C4-2B (cell line): ENCODE results near the gene AGBL4.

Experiments used
- H3K27ac ChIP-seq: fragments of 450-650 bp; 2 replicates; pipeline ENCODE4 v1.5.1; 2017
- ZFX ChIP-seq: fragments of 450-650 bp; IDR thresholded peaks from 2 replicates; pipeline ENCODE4 v1.6.1; 2017
- TF ChIP-seq, protein P1 (sequence below): fragments of 450-650 bp; conservative IDR thresholded peaks from 2 replicates; pipeline ENCODE4 v1.5.1; 2017; ENCODE audit warnings: mild to moderate bottlenecking

AGBL4 gene

DNA sequence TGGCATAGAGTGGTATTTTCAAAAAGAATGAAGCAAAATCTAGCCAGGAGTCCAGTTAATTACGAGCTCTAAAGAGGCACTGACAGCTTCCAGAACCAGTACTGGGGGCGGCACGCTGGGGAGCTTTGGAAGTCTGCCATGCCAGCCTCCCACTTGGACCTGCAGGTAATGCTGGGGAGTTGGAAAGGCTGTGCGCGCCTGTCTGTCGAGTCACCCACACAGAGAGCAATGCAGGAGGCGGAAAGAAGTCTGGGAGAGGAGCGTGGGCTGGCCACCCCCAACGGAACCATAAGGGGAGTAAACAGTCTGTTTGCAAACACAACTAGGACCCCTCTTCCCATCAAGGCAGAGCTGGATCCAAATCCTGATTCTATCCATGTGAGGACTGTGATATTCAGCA, 1331.5 kb downstream of the AGBL4 start:
- H3K27ac ChIP-seq = no peak overlapping the region
- no peak for TF ChIP-seq ZFX
- TF ChIP-seq, protein P1, sequence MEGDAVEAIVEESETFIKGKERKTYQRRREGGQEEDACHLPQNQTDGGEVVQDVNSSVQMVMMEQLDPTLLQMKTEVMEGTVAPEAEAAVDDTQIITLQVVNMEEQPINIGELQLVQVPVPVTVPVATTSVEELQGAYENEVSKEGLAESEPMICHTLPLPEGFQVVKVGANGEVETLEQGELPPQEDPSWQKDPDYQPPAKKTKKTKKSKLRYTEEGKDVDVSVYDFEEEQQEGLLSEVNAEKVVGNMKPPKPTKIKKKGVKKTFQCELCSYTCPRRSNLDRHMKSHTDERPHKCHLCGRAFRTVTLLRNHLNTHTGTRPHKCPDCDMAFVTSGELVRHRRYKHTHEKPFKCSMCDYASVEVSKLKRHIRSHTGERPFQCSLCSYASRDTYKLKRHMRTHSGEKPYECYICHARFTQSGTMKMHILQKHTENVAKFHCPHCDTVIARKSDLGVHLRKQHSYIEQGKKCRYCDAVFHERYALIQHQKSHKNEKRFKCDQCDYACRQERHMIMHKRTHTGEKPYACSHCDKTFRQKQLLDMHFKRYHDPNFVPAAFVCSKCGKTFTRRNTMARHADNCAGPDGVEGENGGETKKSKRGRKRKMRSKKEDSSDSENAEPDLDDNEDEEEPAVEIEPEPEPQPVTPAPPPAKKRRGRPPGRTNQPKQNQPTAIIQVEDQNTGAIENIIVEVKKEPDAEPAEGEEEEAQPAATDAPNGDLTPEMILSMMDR = no peak

DNA sequence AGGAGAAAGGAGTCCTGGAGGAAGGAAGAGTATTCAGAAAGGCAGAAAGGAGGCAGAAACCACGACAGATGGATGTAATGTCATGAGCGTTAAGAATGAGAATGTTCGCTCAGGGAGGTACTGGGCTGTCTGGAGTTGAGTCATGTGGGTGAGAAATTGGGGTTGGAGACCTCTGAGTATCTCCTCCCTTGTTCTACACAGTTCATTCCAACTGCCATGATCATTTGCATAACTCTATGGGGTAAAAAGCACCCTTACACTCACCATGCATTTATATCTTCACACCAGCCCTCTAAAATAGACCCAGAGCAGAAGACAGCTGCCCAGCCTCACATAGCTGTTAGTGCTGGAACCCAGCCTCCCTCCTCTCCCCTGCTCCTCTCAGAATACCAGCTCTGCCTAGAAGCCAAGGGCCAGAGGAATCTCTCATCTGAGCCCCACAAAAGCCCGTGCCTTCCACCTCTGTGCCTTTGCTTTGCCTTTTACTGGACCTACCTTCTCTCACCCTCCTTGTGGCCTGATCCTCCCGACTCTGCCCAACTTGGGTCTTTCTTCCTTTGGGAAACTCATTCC, 1332.2 kb downstream of the AGBL4 start:
- TF ChIP-seq, protein P1 = no peak
- TF ChIP-seq ZFX = no peak
- no peak overlapping the region for H3K27ac ChIP-seq

DNA sequence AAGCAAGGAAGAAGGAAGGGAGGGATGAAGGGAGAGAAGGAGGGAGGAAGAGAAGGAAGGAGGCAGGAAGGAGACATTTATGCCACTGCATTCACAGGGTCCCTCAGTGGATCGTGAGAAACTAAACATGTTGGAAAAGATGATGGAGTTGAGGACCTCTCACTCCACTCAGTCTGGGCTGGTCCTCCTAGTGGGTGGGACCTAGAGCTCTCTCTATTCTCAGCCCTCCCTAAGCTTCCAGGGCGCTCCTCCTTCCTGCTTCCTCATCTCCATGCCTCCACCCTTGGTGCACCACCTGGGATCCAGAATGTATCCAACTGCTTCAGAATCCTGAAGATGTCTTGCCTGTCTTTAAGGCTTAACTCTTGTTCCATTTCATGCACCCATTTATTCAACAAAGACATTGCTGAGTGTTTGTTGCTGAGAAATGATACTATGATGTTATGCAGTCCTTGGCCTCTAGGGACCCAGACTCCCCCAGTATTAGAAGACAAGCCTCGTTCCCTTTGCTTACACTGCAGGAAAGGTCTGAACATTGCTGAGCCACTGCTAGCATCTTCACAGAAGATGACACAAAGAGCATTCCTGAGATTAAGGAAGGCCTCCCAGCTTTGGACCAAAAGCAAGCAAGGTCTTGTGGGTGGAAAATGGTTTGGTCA, 1335.5 kb downstream of the AGBL4 start:
- no peak overlapping the region for H3K27ac ChIP-seq
- TF ChIP-seq, protein P1 = peak; percentile 52
- no peak for TF ChIP-seq ZFX

DNA sequence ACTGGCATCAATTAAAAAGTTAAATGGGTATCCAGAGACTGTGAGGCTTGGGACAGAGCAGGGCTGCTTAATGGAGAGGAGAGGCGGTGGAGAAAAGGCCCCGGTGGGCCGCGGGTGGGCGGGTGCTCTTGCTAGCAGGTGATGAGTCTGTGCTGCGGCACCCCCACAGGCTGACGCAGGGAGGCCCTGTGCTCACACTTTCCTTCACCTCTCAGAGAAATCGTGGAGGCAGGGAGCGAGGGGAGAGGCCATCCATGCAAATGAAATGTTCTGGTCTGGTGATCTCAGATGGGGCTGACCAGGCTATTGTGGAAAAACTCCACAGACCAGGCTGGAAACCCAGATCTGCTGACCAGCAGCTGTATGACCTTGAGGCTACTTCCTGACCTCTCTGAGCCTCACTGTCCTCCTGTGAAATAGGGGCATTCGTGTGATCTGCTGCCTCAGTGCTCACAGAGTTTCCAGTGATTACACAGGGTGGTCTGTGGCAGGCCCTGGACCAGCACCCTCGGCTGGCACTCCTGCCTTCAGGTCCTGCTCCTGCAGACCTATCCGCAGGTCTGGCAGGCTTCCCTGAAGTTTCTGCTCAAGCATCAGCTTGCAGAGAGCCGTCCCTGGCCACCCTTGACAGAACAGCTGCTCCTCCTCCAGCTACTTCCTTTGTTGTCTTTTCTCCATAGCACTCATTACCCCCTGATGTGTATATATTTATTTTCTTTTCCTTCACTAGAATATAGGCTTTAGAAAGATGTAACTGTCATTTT, 1336.3 kb downstream of the AGBL4 start:
- no peak for TF ChIP-seq ZFX
- TF ChIP-seq, protein P1 = no peak
- H3K27ac ChIP-seq = no peak overlapping the region

DNA sequence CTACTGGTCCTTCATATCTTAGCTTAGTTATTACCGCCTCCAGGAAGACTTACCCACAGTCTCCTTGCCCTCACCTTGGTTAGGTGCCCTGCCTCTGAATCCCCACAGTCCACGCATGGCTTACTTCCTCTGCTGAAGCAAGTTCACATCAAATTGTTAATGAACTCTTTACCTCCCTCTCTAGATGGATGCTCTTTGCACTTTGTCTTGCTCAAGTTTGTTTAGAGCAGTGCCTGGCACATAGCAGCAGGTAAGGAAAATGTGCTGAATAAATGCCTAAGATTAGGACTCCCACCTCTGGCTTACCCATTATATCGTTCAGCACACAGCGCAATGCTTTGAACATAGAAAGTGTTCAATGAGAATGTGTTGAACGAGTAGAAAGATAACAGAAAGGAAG, 1337.6 kb downstream of the AGBL4 start:
- TF ChIP-seq, protein P1 = no peak
- no peak for TF ChIP-seq ZFX
- no peak overlapping the region for H3K27ac ChIP-seq

DNA sequence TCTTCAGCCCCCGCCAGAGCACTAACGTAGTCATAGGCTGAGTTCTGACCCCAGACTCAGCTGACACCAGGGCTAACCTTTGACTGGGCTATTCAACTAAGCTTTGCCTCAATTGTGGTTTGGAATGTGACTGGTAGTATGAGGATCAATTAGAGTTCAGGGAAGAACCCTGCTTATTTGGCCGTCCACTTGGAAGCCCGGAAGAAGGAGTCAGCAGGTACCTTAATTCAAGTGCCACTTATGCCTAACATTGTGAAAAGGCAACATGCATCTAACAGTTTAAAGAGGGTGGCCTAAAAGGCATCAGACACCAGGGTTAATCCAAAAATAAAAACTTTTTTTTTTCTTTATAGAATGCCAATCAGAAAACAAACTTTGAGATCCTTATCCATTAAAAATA, 1339.4 kb downstream of the AGBL4 start:
- TF ChIP-seq ZFX = no peak
- TF ChIP-seq, protein P1 = no peak
- no peak overlapping the region for H3K27ac ChIP-seq

DNA sequence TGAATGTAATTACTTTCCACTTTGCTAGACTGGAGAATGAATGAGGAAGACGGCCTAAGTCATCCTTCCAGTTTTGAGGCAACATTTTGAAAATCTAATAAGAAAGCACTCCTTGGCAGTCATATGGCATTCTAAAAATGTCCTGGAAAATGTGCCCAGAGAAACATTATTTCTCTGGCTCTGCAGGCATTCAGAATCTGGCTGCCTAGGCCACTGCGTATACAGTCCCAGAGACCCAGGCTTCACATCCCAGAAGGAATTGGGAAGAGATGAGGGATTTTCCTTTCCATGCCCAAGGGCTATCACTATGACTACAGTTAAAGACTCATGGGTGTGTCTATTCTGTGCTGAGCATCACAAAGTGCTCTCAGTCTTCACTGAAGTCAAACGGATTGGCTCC, 1339.9 kb downstream of the AGBL4 start:
- no peak overlapping the region for H3K27ac ChIP-seq
- TF ChIP-seq ZFX = no peak
- TF ChIP-seq, protein P1 = no peak
